Testis (tissue), 2 donors: ENCODE measurements around the gene BTBD6.

Experiments used
- CTCF ChIP-seq, 3 experiments: fragments of 450-650 bp in 2 of 3; fragments of 200-600 bp in 1 of 3; sonication (generic) in 1 of 3; IDR thresholded peaks; one replicate each; pipeline ENCODE4 v1.5.1; 2016 to 2019; ENCODE audit warnings: antibody characterized with exemption in 3 of 3, mild to moderate bottlenecking in 2 of 3, moderate library complexity in 1 of 3
- POLR2A ChIP-seq: fragments of 450-650 bp; IDR thresholded peaks from one replicate; pipeline ENCODE4 v1.6.1; 2017; ENCODE audit warnings: antibody characterized with exemption, mild to moderate bottlenecking, moderate library complexity

- peak in 1 of 3 experiments; percentile 5 for TF ChIP-seq CTCF (IDR thresholded peaks at IDR 0.05)
- no peak for TF ChIP-seq POLR2A
These were observed at the start of gene BTBD6 for GRCh38 chr14:105248368-105249181.
